K562 (cell line): ENCODE results near the gene MKNK2. TPM values are rescaled to one million over a fixed set of nuclear protein-coding genes. Genes with fewer than 3 reads are reported as not detected.

ENCODE experiments used
- ATAC-seq: fragments of 200-7000 bp; cut with Tn5 transposase; 3 replicates; pipeline ENCODE4 v1.9.1; 2020; ENCODE audit warnings: moderate library complexity
- BruUV-seq: library from RNA; stranded (reverse); fragments of 400-500 nt; replicated peaks from 2 replicates; lab custom pipeline; 2021; lab: Mats Ljungman, UMichigan
- CTCF ChIA-PET: fragments of 300-600 bp; formaldehyde crosslinking; extraction: SDS; loops from one replicate; lab custom pipeline; 2021; ENCODE audit warnings: low intra/inter-chr PET ratio; lab: Yijun Ruan, JAX
- POLR2A ChIA-PET: fragments of 300-600, 350-650 bp; sonication (Branson Sonifier 250); formaldehyde crosslinking; extraction: SDS; loops from one replicate; lab custom pipeline; 2021; ENCODE audit warnings: antibody characterized with exemption, inconsistent platforms; lab: Yijun Ruan, JAX
- DNase-seq, 4 experiments: peaks; one replicate each; pipeline versions ENCODE4 v3.0.0 to v3.0.0-alpha.2; 2011 to 2018; ENCODE audit warnings: low spot score in 3 of 4, mixed read lengths in 3 of 4; ENCODE audit errors: extremely low read depth in 1 of 4
- FAIRE-seq: peaks from 2 replicates; lab custom pipeline; 2011; peaks lifted over from hg19 to GRCh38; lab: Jason Lieb, UNC
- H2AFZ ChIP-seq: 2 replicates; pipeline ENCODE4 v1.6.0; 2011; ENCODE audit warnings: low read depth, low read length, control low read depth, inconsistent platforms
- H3K27ac ChIP-seq: fragments of 200-600 bp; 3 replicates; pipeline ENCODE4 v1.8.0; 2011; ENCODE audit warnings: low read depth, mild to moderate bottlenecking, control low read depth, inconsistent platforms, low read length, moderate library complexity, mixed read lengths; ENCODE audit errors: extremely low read depth
- H3K27me3 ChIP-seq, 2 experiments: fragments of 300-600 bp in 1 of 2; 2 replicates in 1 of 2; 3 replicates in 1 of 2; pipeline versions ENCODE4 v1.6.0 to v1.8.0; 2011; ENCODE audit warnings: inconsistent platforms in 2 of 2, low read length in 2 of 2, mild to moderate bottlenecking in 1 of 2, mixed read lengths in 1 of 2, moderate library complexity in 1 of 2; ENCODE audit not compliant: control insufficient read depth in 2 of 2, insufficient read depth in 2 of 2
- H3K36me3 ChIP-seq: fragments of 300-600 bp; 3 replicates; pipeline ENCODE4 v1.8.0; 2011; ENCODE audit warnings: mild to moderate bottlenecking, low read length, inconsistent platforms; ENCODE audit not compliant: control insufficient read depth, insufficient read depth
- H3K4me1 ChIP-seq, 2 experiments: fragments of 200-600 bp in 1 of 2; replicated peaks in 1 of 2; 2 replicates in 1 of 2; 3 replicates in 1 of 2; pipeline versions ENCODE4 v1.5.1 to v1.8.0; 2011; ENCODE audit warnings: inconsistent platforms in 2 of 2, low read length in 2 of 2, mild to moderate bottlenecking in 1 of 2, mixed read lengths in 1 of 2, moderate library complexity in 1 of 2; ENCODE audit not compliant: control insufficient read depth in 2 of 2, insufficient read depth in 2 of 2
- H3K4me2 ChIP-seq: 2 replicates; pipeline ENCODE4 v1.6.1; 2011; ENCODE audit warnings: low read length, control low read depth, inconsistent platforms, mixed read lengths; ENCODE audit not compliant: insufficient read depth
- H3K4me3 ChIP-seq: fragments of 200-600 bp; sonication (generic), shearing (Covaris generic); 2 replicates; pipeline ENCODE4 v1.5.1; 2016; ENCODE audit warnings: control low read depth, inconsistent platforms
- H3K79me2 ChIP-seq: fragments of 200-600 bp; 3 replicates; pipeline ENCODE4 v1.8.0; 2011; ENCODE audit warnings: low read length, inconsistent platforms; ENCODE audit not compliant: control insufficient read depth, insufficient read depth
- H3K9ac ChIP-seq, 2 experiments: 2 replicates each; pipeline versions ENCODE4 v1.6.0 to v1.6.1; 2011; ENCODE audit warnings: low read depth in 2 of 2, low read length in 2 of 2, control low read depth in 1 of 2, inconsistent platforms in 1 of 2, mild to moderate bottlenecking in 1 of 2, mixed read lengths in 1 of 2; ENCODE audit not compliant: insufficient read depth in 1 of 2
- H3K9me1 ChIP-seq: one replicate; pipeline ENCODE4 v1.6.0; 2011; ENCODE audit warnings: inconsistent platforms, mild to moderate bottlenecking, low read length, moderate library complexity; ENCODE audit not compliant: control insufficient read depth, insufficient read depth
- H3K9me3 ChIP-seq: replicated peaks from 2 replicates; pipeline ENCODE4 v1.5.1; 2011; ENCODE audit warnings: low read depth, low read length, inconsistent platforms; ENCODE audit not compliant: control insufficient read depth, insufficient read depth
- H4K20me1 ChIP-seq: replicated peaks from 2 replicates; pipeline ENCODE4 v1.6.1; 2011; ENCODE audit warnings: low read length, inconsistent platforms, mixed read lengths; ENCODE audit not compliant: control insufficient read depth, insufficient read depth
- CBX5 ChIP-seq: IDR thresholded peaks from 2 replicates; pipeline ENCODE4 v1.6.1; 2014; ENCODE audit warnings: low read depth, borderline replicate concordance
- CHAMP1 ChIP-seq: fragments of 450-650 bp; IDR thresholded peaks from 2 replicates; pipeline ENCODE4 v1.6.1; 2016; ENCODE audit warnings: mild to moderate bottlenecking
- DACH1 ChIP-seq: fragments of 450-650 bp; IDR thresholded peaks from 2 replicates; pipeline ENCODE4 v1.6.1; 2018; ENCODE audit not compliant: partially characterized antibody
- FOXA1 ChIP-seq: fragments of 450-650 bp; IDR thresholded peaks from 2 replicates; pipeline ENCODE4 v1.6.1; 2016; ENCODE audit warnings: mild to moderate bottlenecking, borderline replicate concordance
- PRPF4 ChIP-seq: fragments of 200-400 bp; formaldehyde crosslinking; IDR thresholded peaks from one replicate; pipeline ENCODE4 v1.6.1; 2017; ENCODE audit warnings: low read length, low read depth, mild to moderate bottlenecking; ENCODE audit not compliant: insufficient read depth, poor library complexity, severe bottlenecking
- YBX1 ChIP-seq: fragments of 450-650 bp; IDR thresholded peaks from 2 replicates; pipeline ENCODE4 v1.7.1; 2016; ENCODE audit warnings: mild to moderate bottlenecking
- ZBTB7A ChIP-seq: IDR thresholded peaks from 2 replicates; pipeline ENCODE4 v1.6.1; 2011; ENCODE audit warnings: low read depth, mild to moderate bottlenecking, low read length, moderate library complexity, borderline replicate concordance; ENCODE audit not compliant: control insufficient read depth
- ZNF224 ChIP-seq: sonication (generic); formaldehyde crosslinking; IDR thresholded peaks from 2 replicates; pipeline ENCODE4 v1.8.0; 2022; ENCODE audit warnings: mild to moderate bottlenecking, missing genetic modification reagents
- ZNF274 ChIP-seq: IDR thresholded peaks from 2 replicates; pipeline ENCODE4 v1.6.1; 2011; ENCODE audit warnings: low read depth, mild to moderate bottlenecking, low read length, moderate library complexity, borderline replicate concordance
- WGBS: fragments of 100-300 bp; shearing (Covaris generic); methylation state at CpG from one replicate; pipeline ENCODE4 v1.1.6; 2016; ENCODE audit warnings: low coverage, mixed read lengths; ENCODE audit not compliant: insufficient coverage; ENCODE audit errors: missing lambda C conversion rate; 5-methylcytosine and 5-hydroxymethylcytosine counted together
- in situ Hi-C: fragments of 300-500 bp; cut with MboI; formaldehyde crosslinking; loops from 4 replicates; pipeline ENCODE4 v1.15.0; 2018; ENCODE audit warnings: inconsistent platforms, mixed read lengths
- intact Hi-C: fragments of 100-400 bp; cut with micrococcal nuclease; formaldehyde crosslinking; loops from 2 replicates; pipeline ENCODE4 v1.14.2; 2022
- polyA plus RNA-seq, 8 experiments: library from polyadenylated mRNA; depleted of rRNA in 4 of 8; stranded (reverse) in 5 of 8; unstranded in 3 of 8; fragments of >200 nt; fragmentation: Nextera tagmentation in 2 of 8; fragmentation: Illumina TruSeq in 1 of 8; extraction: Ambion mirVana in 2 of 8; extraction: Trizol in 1 of 8; gene quantifications; 2 replicates each; pipeline versions ENCODE4 v1.2.1 to v1.2.3, GENCODE V29; 2011 to 2014; ENCODE audit warnings: inconsistent platforms in 1 of 8, missing spikeins in 1 of 8
- total RNA-seq, 7 experiments: library from RNA; depleted of rRNA in 6 of 7; stranded (reverse); fragments of >200 nt in 6 of 7; fragmentation: Illumina TruSeq in 2 of 7; extraction: Trizol in 2 of 7; gene quantifications; 2 replicates each; pipeline versions ENCODE4 v1.2.1 to v1.2.3, GENCODE V29; 2011 to 2021; ENCODE audit warnings: low replicate concordance in 1 of 7
- TF ChIP-seq, protein P1 (sequence below): fragments of 450-650 bp; IDR thresholded peaks from 2 replicates; pipeline ENCODE4 v1.7.1; 2018; ENCODE audit warnings: mild to moderate bottlenecking, low read depth; ENCODE audit not compliant: partially characterized antibody

Gene MKNK2
- total and polyA plus RNA-seq, 9 of the 15 experiments (the other 6 are each of a cell fraction or from before 2014, with no cell fraction given): 5.1 to 191 (median 51.9) TPM

GRCh38 chr19:2014131-2014571, 36.9 kb downstream of the MKNK2 start:
- TF ChIP-seq ZBTB7A: 0 out of 2 replicates have a peak, but pooled peaks have one; percentile 0
- TF ChIP-seq, protein P1, sequence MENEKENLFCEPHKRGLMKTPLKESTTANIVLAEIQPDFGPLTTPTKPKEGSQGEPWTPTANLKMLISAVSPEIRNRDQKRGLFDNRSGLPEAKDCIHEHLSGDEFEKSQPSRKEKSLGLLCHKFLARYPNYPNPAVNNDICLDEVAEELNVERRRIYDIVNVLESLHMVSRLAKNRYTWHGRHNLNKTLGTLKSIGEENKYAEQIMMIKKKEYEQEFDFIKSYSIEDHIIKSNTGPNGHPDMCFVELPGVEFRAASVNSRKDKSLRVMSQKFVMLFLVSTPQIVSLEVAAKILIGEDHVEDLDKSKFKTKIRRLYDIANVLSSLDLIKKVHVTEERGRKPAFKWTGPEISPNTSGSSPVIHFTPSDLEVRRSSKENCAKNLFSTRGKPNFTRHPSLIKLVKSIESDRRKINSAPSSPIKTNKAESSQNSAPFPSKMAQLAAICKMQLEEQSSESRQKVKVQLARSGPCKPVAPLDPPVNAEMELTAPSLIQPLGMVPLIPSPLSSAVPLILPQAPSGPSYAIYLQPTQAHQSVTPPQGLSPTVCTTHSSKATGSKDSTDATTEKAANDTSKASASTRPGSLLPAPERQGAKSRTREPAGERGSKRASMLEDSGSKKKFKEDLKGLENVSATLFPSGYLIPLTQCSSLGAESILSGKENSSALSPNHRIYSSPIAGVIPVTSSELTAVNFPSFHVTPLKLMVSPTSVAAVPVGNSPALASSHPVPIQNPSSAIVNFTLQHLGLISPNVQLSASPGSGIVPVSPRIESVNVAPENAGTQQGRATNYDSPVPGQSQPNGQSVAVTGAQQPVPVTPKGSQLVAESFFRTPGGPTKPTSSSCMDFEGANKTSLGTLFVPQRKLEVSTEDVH: no peak
- TF ChIP-seq, all 486 proteins: peak for 1
- H3K36me3 ChIP-seq: no peaks in the 10 kb centered on the region
- in situ Hi-C loops (no loop called here), intact Hi-C loops (no loop called here)
- H3K4me3 ChIP-seq: 0 out of 2 replicates have a peak overlapping the region, but pooled peaks have one; percentile 49
- no peak for ATAC-seq
- peaks cover 0 to 48% of the 10 kb centered on the region in 2 experiments; a peak in 2 of 5 replicates for H3K4me1 ChIP-seq
- peaks cover 7% of the 10 kb centered on the region for H3K79me2 ChIP-seq
- ChIA-PET CTCF (no interaction called here), POLR2A (no interaction called here)
- DNase-seq: no peak
- H3K27me3 ChIP-seq: no peaks in the 10 kb centered on the region
- no peak overlapping the region for H3K27ac ChIP-seq
- no peaks in the 10 kb centered on the region for H4K20me1 ChIP-seq
- BruUV-seq: no TSS peak
- H3K9ac ChIP-seq: no peak overlapping the region
- H2AFZ ChIP-seq: no peak overlapping the region
- H3K9me1 ChIP-seq: no peaks in the 10 kb centered on the region
- no peaks in the 10 kb centered on the region for H3K9me3 ChIP-seq
- FAIRE-seq: no peak
- WGBS: 100% methylated on average over 1 of the region's 5 CpGs
- H3K4me2 ChIP-seq: no peak overlapping the region

GRCh38 chr19:2013683-2013961, 37.4 kb downstream of the MKNK2 start:
- no TSS peak for BruUV-seq
- 94% methylated on average over 5 of the region's 6 CpGs for WGBS
- Histone ChIP-seq H3K79me2 (peaks cover 7% of the 10 kb centered on the region), H3K36me3 (no peaks in the 10 kb centered on the region), H3K4me1 (peaks cover 0 to 45% of the 10 kb centered on the region in 2 experiments; a peak in 2 of 5 replicates), H2AFZ (no peak overlapping the region), H3K9me1 (no peaks in the 10 kb centered on the region), H3K27me3 (no peaks in the 10 kb centered on the region), H3K9me3 (no peaks in the 10 kb centered on the region), H4K20me1 (no peaks in the 10 kb centered on the region), H3K27ac (no peak overlapping the region), H3K4me3 (no peak overlapping the region), H3K9ac (no peak overlapping the region), H3K4me2 (no peak overlapping the region)
- intact Hi-C loops (no loop called here), in situ Hi-C loops (no loop called here)
- FAIRE-seq (no peak), DNase-seq (no peak), ATAC-seq (no peak)
- ChIA-PET POLR2A (no interaction called here), CTCF (no interaction called here)
- TF ChIP-seq YBX1 (no peak), ZNF224 (CRISPR knock-in tag) (no peak), CBX5 (no peak), PRPF4 (no peak), DACH1 (no peak), FOXA1 (no peak), ZNF274 (no peak), CHAMP1 (no peak)
